Stimulated activated CD8-positive, alpha-beta memory T cell treated with anti-CD3 and anti-CD28 coated beads, Interleukin-15, amount 100 ng/mL, for 24 hours (primary cell): ENCODE measurements around the gene HSPB8.

Experiments used
- DNase-seq: peaks from one replicate; pipeline ENCODE4 v3.0.0-alpha.2; 2020; ENCODE audit warnings: low read depth

Gene HSPB8, protein sequence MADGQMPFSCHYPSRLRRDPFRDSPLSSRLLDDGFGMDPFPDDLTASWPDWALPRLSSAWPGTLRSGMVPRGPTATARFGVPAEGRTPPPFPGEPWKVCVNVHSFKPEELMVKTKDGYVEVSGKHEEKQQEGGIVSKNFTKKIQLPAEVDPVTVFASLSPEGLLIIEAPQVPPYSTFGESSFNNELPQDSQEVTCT

DNA sequence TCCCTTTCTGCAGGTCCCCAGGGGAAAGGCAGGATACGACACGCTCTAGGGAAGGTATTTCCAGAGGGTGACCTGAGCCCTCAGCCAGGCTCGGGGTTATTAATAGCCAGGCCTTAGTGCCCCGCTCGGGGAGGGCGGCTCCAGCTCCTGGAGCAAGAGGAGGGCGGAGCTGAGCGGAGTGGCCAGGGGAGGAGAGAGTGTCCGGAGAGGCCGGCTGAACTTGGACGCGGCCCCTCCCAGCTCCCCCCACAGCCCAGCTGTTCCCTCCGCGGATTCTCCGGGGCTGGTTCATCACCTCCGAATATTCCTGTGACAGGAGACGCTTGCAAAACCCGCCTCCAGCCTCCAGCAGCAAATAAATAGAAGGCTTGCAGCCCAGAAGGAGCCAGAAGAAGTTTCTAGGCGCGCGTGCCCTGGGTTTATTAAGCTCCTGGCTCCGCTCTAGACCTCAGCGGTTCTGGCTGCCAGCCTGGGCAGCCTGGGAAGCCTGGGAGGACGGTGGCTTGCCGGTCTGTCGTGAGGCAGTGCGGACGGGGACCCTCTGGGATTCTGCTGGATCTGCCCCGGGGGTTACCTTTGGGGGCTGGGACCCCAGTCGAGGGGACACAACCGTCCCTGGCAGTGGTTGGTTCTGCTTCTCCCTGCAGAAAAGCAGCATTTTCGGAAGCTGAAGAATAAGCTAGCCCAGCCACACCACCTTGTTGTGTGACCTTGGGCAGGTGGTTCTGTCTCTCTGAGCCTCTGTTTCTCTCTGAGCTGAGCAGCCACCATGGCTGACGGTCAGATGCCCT is at the start of gene HSPB8:
Gene HSPB8 (plus strand): TSS at position 388 of the 791 bp plus-strand sequence. CDS start 382 bp downstream, at position 770.
- no peak for DNase-seq

DNA sequence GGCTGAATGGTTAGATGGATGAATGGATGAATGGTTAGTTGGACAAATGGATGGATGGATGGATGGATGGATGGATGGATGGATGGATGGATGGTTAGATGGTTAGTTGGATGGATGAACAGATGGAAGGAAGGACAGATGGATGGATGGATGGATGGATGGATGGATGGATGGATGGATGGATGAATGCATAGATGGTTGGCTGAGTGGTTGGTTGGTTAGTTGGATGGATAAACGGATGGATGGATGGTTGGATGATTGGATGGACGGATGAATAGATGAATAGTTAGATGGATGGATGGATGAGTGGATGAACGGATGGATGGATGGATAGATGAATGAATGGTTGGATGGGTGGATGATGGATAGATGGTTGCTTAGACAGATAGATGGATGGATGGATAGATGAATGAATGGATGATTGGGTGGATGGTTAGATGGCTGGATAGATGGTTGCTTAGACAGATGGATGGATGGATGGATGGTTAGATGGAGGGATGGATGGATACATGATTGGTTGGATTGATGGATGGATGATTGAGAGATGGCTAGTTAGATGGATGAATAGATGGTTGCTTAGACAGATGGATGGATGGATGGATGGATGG is 48.8 kb upstream of the HSPB8 start:
- DNase-seq, result no peak

DNA sequence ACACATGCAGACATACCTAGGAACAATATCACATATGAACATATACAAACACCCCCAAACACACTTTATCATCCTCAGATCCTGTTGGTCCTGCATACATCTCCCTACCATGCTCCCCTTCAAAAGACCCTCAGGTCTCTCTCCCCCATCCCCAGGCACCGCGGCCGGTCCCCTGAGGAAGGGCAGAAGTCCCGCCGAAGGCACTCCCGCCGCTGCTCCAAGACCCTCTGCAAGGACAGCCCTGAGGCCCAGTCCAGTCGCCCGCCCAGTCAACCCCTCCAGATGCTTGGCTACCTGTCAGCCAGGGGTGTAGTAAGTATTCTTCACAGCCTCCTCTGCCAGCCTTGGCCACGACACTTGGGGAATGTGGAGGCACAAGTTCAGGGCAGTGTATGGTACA is 48.2 kb upstream of the HSPB8 start:
- no peak for DNase-seq

DNA sequence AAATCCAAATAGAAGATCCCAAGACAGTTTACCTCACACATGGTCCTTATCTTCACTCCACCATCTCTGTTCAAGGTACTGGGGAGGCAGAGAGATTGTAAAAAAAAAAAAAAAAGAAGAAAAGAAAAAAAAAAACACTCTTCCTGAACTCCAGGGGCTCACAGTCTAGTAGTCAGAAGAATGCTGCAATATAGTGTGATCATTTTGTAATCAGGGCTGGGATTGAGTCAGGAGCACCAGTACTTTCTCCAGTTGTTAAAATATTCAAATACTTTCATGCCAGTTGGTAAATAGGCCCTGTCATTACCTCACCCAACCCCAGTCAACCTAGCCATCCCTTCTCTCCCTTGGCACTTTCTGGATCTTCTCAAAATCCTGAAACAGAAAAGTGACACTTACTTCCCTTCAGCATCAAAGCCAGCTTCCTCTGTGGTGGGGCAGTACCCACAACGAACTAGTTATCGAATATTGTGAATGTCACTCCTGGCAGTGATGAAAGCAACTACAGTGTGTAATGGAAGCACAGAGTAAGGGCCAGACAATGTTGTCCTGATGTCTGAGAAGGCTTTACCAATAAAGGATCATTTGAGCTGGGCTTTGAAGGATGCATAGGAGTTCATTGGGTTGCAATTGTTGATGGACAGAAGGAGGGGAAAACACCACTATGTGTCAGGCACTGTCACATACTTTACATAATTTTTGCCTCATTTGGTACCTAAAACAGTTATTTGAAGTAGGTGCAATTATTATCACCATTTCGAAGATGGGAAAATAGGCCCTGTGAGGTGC is 44.3 kb upstream of the HSPB8 start:
- DNase-seq, result no peak

DNA sequence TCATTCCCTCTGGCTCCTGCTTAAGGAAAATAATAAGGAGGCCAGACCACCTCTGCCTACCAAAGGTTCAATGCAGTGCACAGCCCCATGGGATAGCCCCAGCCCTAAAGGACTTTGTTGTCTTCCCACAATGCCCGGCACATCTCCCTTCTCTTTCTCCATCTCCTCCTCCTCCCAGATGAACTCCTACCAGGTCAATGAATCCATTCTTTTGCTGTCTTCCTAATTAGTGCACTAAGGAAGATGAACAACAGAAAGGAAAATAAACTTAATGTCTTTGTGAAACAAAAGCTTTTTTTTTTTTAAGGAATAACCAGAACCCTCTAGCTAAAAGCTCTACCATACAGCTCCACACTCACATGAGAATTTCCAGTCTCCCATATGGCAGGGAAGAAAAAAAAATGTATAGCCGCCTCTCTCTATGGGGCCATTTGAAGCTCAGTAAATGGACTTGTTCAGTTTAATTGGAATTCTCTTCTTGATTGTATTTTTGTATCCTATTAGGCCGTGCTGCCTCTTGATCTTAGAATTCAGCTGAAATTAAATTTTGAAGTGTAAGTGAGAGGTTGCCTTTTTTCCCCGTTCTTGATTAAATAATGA is 41.8 kb upstream of the HSPB8 start:
- no peak for DNase-seq

DNA sequence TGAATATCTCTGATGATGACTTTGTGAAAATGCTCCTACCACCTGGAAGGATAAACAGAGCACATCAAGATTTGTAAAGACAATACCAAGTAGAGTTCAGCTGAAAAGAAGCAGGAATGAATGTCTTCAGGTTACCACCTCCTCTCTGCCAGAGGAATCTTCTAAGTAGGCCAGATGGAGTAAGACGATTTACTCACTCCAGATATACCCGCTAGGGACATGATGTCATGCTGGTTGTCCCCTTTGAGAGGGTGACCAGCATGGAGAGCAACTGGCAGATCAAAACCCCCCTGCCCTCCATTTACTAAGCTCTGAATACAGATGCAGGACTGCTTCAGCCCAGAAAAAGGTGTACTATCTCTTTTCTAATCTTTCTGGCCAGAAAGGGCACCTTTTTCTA is 39.3 kb upstream of the HSPB8 start:
- no peak for DNase-seq

DNA sequence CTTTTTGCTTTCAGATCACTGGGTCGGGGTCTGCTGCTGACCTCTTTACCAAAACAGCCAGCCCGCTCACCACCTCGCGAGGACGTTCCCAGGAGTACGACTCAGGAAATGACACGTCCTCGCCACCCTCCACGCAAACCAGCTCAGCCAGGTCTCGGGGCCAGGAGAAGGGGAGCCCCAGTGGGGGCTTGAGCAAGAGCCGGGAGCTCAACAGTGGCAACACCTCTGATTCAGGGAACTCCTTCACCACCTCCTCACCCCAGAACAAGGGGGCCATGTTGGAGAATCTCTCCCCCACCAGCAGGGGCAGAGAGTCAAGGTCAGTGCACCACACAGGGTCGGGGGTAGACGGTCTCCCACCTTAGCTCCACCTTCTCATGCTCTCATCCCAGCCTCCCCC is 33.4 kb upstream of the HSPB8 start:
- DNase-seq, result no peak

DNA sequence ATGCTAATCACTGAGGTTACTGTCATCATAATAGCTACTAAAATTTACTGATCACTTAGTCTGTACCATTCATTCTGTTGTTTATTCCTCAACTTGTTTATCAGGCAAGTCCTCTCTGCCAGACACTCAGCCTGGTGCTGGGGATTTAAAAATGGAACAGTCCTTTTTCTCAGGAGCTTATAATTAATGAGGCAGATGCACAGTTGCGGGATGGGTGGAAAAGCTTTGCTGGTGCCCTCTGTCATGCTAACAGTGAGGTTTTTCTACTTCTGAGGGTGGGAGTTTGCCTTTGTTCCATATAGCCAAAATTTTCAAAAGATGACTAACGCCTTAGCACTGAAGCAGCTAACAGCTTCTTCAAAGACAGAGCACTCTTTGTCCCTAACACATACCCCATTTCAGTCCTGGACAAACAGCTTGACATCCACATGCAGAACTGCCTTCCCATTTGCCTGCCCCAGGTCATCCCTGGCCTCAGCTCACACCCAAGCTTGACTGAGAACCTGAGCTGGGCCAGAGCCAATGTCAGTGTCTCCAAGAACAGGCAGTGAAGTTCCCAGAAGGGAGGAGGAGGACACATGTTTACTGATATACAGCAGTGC is 30.8 kb upstream of the HSPB8 start:
- DNase-seq, result no peak

DNA sequence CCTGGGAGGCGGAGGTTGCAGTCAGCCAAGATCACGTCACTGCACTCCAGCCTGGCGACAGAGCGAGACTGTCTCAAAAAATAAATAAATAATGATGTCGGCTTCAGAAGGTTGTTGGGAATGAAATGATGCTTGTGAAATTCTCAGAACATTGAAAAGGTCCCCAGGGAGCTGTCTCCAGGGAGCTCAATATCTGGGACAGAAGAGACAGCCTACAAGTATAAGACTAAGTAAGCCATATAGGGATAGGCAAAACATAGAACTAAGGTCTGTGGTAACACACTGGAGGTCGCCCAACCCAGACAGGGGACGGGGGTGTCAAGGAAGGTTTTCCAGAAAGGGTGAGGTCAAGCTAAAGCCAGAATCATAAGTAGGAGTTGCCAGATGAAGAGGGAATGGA is 29.5 kb upstream of the HSPB8 start:
- no peak for DNase-seq

DNA sequence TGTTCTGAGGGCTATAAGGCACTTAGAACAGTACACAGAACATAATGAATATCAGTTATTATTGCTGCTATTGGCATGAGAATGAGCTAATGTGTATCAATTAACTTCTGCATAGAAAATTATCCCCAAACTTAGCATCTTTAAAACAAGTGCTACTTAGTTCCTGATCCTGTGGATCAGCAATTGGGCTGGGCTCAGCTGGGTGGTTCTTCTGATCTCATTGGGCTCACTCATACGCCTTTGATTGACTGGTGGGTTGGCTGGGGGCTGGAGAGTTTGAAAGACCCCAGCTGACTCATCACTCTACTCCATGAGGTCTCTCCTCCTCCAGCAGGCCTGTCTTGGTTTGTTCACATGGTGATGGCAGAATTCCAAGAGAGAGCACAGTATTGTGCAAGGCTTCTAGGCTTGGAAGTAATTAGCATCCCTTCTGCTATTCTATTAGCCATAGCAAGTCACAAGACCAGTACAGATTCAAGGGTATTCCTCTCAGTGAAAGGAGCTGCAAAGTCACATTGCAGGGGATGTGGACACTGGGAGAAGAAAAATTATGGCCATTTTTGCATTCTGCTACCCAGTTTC is 27.2 kb upstream of the HSPB8 start:
- no peak for DNase-seq

DNA sequence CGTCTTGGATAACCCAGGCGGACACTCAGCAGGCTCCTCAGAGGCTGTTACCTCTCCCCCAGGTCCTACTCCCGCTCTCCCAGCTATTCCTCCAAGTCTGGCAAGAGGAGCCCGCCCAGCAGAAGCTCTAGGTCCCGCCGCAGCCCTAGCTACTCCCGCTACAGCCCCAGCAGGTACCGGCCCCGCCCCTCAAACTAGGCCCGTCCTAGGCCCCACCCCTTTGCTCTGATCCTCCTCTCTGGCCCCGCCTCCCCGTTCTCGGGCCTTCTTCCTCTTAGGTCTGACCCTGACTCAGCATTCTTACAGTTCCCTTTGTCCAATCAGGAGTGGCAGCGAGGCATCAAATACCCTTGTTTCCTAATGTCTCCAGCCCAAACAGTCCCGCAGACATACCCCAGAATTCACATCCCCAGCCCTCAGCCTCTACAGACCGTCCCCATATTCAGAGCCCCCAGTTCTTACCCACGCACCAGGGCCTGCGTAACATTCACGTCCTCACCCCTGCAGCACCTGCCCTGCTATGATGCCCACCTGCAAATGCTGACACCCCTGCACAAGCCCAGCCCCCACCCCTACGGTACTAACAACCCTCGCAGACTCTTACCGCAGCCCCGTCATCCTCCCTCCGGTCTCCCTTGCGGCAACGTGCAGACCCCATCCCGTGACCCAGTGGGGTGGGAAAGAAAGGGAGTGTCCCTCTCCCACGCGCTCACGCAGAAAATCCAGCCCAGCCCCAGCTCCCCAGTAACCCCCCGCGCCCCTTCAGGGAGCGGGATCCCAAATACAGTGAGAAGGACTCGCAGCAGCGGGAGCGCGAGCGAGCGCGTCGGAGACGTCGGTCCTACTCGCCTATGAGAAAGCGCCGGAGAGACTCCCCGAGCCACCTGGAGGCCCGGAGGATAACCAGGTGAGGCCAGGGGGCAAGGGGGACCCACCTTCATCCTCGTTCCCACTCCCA is 25.0 kb upstream of the HSPB8 start:
- no peak for DNase-seq

DNA sequence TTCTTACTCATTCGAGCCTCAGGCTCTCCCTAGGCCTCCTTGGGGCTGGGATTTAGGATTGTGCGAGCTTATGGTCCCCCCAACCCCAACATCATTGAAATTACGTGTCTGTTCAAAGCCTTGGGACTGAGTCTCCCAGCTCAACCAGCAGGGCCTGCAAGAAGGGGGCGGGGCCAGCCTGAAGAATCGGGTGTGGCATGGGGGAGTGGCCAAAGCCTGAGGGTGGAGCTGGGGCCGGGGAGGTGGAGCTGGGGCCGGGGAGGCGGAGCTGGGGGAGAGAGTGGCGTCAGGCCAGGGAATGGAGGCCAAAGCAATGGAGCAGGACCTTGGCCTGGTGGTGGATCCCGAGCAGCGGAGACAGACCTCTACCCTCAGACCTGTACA is 24.3 kb upstream of the HSPB8 start:
- no peak for DNase-seq

DNA sequence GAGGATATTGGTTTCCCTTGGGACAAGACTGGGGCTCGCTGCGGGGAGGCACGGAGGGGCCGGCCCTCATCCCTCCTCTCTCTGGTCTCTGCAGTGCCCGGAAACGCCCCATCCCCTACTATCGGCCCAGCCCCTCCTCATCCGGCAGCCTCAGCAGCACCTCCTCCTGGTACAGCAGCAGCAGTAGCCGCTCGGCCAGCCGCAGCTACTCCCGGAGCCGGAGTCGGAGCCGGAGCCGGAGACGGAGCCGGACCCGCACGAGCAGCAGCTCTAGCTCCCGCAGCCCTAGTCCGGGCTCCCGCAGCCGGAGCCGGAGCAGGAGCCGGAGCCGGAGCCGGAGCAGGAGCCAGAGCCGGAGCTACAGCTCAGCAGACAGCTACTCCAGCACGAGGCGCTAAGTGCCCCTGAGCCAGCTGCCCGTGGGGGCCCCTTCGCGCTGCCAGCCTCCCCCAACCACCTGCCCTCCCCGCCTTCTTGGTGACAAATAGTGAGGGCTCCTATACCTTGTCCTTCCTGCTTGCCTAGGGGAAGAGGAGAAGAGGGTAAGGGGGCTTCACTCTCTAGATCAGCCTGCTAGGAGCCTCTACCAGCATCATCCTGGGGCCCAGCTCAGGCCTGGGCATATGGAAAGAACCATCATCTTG is 22.2 kb upstream of the HSPB8 start:
- DNase-seq, result no peak

DNA sequence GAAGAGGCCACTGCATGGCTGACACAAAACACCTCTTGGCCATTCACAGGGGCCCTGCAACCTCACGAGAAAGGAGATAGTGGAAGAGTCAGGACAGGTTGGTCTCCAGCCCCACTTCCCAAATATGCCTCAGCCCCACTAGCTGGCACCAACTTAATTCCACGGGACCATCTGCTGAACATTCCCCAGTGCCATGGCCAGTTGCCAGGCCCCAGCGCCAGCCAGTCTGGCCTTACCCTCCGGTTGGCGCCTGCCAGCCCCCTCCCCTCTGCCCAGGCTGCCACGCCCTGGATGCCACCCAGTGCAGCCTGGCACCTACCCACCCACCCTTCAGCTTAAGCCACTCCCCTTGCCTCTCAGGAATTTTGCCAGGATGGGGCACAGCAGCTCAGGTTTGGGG is 21.2 kb upstream of the HSPB8 start:
- no peak for DNase-seq

DNA sequence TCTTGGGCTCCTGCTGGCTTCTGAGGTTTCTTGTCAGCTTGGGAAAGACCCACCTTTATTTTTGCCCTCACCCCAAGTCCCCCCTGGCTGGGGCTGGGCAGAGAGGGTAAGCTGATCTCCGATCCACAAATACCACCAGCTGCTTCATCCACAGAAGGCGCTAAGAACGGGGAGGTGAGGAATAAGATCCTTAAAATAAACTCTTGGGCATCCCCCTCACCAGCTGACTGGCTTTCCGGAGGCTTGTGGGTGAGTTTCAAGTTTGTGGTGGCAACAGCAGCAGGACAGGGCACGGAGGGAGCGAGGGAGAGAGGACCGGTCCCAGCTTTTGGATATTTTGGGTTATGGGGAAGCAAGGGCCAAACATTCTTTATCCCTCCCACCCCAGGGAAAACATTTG is 20.8 kb upstream of the HSPB8 start:
- no peak for DNase-seq

DNA sequence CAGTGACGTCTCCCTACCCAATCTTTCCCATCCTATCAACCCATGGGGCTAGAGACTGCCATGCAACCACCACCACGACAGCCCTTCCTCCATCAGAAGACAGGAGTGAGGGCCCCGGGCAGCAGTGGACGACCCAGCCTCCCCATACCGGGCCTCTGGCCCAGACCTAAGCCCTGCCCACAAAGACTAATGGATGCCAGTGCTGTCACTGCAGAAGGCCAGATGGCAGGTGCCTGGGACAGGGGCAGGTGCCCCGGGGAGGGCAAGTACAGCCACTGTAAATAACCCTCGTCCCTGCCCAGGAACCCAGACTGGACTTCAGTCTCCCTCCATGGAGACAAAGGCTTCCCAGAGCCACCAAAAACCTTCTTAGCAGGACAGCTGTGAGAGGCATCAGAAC is 20.3 kb upstream of the HSPB8 start:
- no peak for DNase-seq

DNA sequence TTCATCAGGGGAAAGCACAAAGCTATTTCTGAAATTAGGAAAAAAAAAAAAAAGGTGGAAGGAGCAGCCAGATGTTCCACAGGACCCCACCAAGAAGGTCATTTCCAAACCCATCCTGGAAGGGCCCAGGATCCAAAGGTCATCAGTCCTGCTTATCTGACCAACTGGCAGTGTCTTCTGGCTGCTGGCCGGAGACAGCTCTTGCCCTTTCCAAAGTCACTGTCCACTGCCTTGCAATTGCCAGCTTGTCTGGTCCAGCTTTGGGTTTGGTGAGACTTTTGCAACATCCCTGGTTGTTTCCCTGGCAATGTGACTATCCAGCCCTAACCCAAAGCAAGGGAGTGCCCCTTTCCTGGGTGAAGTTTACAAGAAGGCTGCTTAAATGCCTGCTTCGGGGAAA is 18.9 kb upstream of the HSPB8 start:
- DNase-seq, result no peak

DNA sequence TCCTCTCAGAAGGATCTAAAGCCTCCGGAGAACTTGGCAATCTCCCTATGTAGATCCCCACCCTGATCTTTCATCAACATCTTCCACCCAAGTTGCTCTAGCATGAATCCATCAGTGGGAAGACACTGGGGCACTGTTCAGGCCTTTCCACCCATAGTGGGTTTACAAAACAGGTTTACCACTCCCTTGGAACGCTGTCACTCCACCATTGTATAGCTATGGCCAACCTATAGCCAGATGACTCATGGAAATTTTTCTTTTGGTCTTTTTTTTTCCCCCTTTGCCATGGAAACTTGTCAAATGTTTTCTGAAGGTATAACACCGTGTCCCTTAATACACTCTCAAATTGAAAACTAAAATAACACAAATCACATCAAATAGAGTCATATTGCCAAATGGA is 10.8 kb upstream of the HSPB8 start:
- no peak for DNase-seq

DNA sequence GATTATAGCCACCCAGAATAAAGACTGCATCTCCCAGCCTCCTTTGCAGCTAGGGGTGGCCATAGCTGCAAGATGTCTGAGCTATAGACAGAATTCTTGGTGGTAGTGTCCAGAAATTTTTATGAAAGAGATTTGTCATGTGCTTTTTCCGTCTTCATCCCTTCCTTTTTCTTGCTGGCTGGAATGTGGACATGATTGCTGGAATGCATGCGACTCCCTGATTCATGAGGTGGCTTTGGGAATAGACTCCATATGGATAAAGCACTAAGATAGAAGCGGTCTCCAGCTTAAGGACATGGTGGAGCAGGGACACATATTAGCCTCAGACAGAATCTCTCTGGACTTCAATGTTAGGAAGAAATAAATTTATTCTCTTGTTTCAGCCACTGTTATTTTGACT is 10.0 kb upstream of the HSPB8 start:
- DNase-seq, result no peak

DNA sequence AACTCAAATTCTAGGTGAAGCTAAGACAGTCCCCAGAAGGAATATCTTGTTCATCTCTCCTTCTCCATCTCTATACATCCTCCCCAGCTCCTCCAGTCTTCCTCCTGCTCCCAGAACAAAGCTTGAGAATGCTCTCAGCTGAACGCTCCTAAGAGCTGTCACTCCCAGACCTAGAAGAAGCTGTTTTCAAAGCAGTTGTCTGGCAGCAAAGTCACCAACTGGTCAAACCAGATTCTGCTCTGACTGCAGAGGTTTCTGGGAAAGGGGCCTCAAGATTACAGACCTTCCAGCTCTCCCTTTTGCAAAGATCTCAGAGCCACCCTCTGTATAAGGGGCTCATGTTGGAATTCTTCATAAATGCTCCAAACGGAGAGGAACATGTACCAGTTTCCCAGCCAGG is 9.6 kb upstream of the HSPB8 start:
- DNase-seq, result no peak
